WTC11 (cell line): ENCODE measurements around the gene SELENOW. TPM values are rescaled to one million over a fixed set of nuclear protein-coding genes. Genes with fewer than 3 reads are reported as not detected.
A peak's percentile ranks its signal among the peaks of the same experiment; 100 is the strongest.
"Not testable (repeated sequence)": the region's sequence is repeated elsewhere in the genome, so short reads cannot be mapped to it uniquely, and the experiment has no call there.

Experiments used
- ATAC-seq: fragments of 200-7000 bp; cut with Tn5 transposase; 2 replicates; pipeline ENCODE4 v1.10.0; 2021; ENCODE audit warnings: mild to moderate bottlenecking, moderate library complexity
- CTCF ChIA-PET: fragments of 300-600 bp; sonication (Branson Sonifier 250); formaldehyde crosslinking; loops from one replicate; lab custom pipeline; 2021; ENCODE audit warnings: antibody characterized with exemption; lab: Charles Lee
- POLR2A ChIA-PET: fragments of 350-600 bp; sonication (Branson Sonifier 250); formaldehyde crosslinking; loops from one replicate; lab custom pipeline; 2021; ENCODE audit warnings: antibody characterized with exemption; lab: Charles Lee
- DNase-seq: peaks from one replicate; pipeline ENCODE4 v3.0.0; 2021; ENCODE audit warnings: low spot score
- H3K27ac Mint-ChIP-seq: 2 replicates; pipeline ENCODE4 v1.8.0; 2021; ENCODE audit warnings: mixed read lengths
- H3K27me3 Mint-ChIP-seq: 2 replicates; pipeline ENCODE4 v1.8.0; 2021; ENCODE audit warnings: low read depth, mild to moderate bottlenecking, moderate library complexity, mixed read lengths
- H3K36me3 Mint-ChIP-seq: 2 replicates; pipeline ENCODE4 v1.8.0; 2021; ENCODE audit warnings: mixed read lengths
- H3K4me1 Mint-ChIP-seq: 2 replicates; pipeline ENCODE4 v1.8.0; 2022; ENCODE audit warnings: mixed read lengths
- H3K4me3 Mint-ChIP-seq: 2 replicates; pipeline ENCODE4 v1.8.0; 2021; ENCODE audit warnings: mild to moderate bottlenecking, moderate library complexity, mixed read lengths
- H3K9me3 Mint-ChIP-seq: 2 replicates; pipeline ENCODE4 v1.8.0; 2021; ENCODE audit warnings: mixed read lengths
- ATF1 ChIP-seq: sonication (generic); formaldehyde crosslinking; IDR thresholded peaks from 2 replicates; pipeline ENCODE4 v1.8.1; 2023; ENCODE audit warnings: mild to moderate bottlenecking, moderate library complexity, missing genetic modification reagents
- CREM ChIP-seq: sonication (generic); formaldehyde crosslinking; IDR thresholded peaks from 2 replicates; pipeline ENCODE4 v1.8.1; 2022; ENCODE audit warnings: mild to moderate bottlenecking, missing genetic modification reagents, moderate library complexity
- FOXP4 ChIP-seq: sonication (generic); formaldehyde crosslinking; IDR thresholded peaks from 2 replicates; pipeline ENCODE4 v1.8.0; 2022; ENCODE audit warnings: mild to moderate bottlenecking, missing genetic modification reagents
- HMGA2 ChIP-seq: fragments of 250-450 bp; sonication (Bioruptor Pico); IDR thresholded peaks from 2 replicates; pipeline ENCODE4 v1.4.0; 2021; ENCODE audit warnings: mild to moderate bottlenecking, moderate library complexity
- NFYB ChIP-seq: sonication (generic); formaldehyde crosslinking; conservative IDR thresholded peaks from 2 replicates; pipeline ENCODE4 v1.8.0; 2022; ENCODE audit warnings: low read depth, missing genetic modification reagents
- NR1H2 ChIP-seq: sonication (generic); formaldehyde crosslinking; IDR thresholded peaks from 2 replicates; pipeline ENCODE4 v1.9.0; 2021; ENCODE audit warnings: mild to moderate bottlenecking, moderate library complexity, missing genetic modification reagents
- NR3C1 ChIP-seq: sonication (generic); formaldehyde crosslinking; conservative IDR thresholded peaks from 2 replicates; pipeline ENCODE4 v1.8.1; 2023; ENCODE audit warnings: low read depth, mild to moderate bottlenecking, missing genetic modification reagents
- PREB ChIP-seq: sonication (generic); formaldehyde crosslinking; IDR thresholded peaks from 2 replicates; pipeline ENCODE4 v1.8.1; 2022; ENCODE audit warnings: mild to moderate bottlenecking, missing genetic modification reagents, moderate library complexity, borderline replicate concordance
- TCF7 ChIP-seq: sonication (generic); formaldehyde crosslinking; IDR thresholded peaks from 2 replicates; pipeline ENCODE4 v1.8.0; 2022; ENCODE audit warnings: mild to moderate bottlenecking, low read depth, missing genetic modification reagents, moderate library complexity
- ZBTB21 ChIP-seq: sonication (generic); formaldehyde crosslinking; IDR thresholded peaks from 2 replicates; pipeline ENCODE4 v1.8.1; 2023; ENCODE audit warnings: mild to moderate bottlenecking, missing genetic modification reagents, borderline replicate concordance
- ZNF138 ChIP-seq: sonication (generic); formaldehyde crosslinking; conservative IDR thresholded peaks from 2 replicates; pipeline ENCODE4 v1.8.1; 2022; ENCODE audit warnings: mild to moderate bottlenecking, moderate library complexity, missing genetic modification reagents
- ZNF263 ChIP-seq: sonication (generic); formaldehyde crosslinking; IDR thresholded peaks from 2 replicates; pipeline ENCODE4 v1.8.1; 2022; ENCODE audit warnings: low read depth, mild to moderate bottlenecking, moderate library complexity, missing genetic modification reagents
- ZNF281 ChIP-seq: sonication (generic); formaldehyde crosslinking; IDR thresholded peaks from 2 replicates; pipeline ENCODE4 v1.8.0; 2023; ENCODE audit warnings: mild to moderate bottlenecking, missing genetic modification reagents
- ZNF317 ChIP-seq: sonication (generic); formaldehyde crosslinking; IDR thresholded peaks from 2 replicates; pipeline ENCODE4 v1.8.1; 2023; ENCODE audit warnings: low read depth, mild to moderate bottlenecking, moderate library complexity, missing genetic modification reagents, borderline replicate concordance
- total RNA-seq: library from RNA; stranded (reverse); gene quantifications from 3 replicates; pipeline ENCODE4 v1.2.3, GENCODE V29; 2021
- TF ChIP-seq, protein P1 (sequence below): sonication (generic); formaldehyde crosslinking; conservative IDR thresholded peaks from 2 replicates; pipeline ENCODE4 v1.8.1; 2022; ENCODE audit warnings: mild to moderate bottlenecking, missing genetic modification reagents
- TF ChIP-seq, protein P2 (sequence below): fragments of 250-450 bp; sonication (Bioruptor Pico); IDR thresholded peaks from 2 replicates; pipeline ENCODE4 v2.1.2; 2022; ENCODE audit warnings: mild to moderate bottlenecking, moderate library complexity

The SELENOW gene
- total RNA-seq, 1 experiment from 2014 or later, result 391 TPM

DNA sequence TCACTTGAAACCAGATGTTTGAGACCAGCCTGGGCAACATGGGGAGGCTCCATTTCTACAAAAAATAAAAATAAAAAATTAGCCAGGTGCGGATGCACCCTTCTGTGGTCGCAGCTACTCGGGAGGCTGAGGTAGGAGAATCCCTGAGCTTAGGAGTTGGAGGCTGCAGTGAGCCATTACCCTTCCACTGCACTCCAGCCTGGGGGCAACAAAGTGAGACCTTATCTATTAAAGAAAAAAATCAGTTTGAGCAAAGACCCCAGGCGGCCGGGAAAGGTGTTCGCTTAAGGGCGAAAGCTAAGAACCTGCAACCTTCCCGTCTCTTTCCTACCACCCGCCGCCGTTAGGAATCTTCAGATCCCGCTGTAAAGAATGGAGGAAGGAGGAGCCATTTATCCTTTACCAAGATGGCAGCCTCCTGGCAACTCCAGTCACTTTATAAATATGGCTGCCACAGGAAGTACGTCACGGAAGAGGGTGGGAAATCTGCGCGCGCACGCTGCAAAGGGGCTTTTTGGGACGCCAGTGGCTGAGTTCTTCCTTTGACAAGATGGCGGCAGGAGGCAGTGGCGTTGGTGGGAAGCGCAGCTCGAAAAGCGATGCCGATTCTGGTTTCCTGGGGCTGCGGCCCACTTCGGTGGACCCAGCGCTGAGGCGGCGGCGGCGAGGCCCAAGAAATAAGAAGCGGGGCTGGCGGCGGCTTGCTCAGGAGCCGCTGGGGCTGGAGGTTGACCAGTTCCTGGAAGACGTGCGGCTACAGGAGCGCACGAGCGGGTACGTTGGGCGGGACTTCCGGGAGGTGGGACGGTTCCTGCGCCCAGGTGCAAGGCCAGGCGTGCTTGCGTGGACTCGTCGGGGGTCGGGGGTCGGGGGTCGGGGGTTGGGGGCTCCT is 33.2 kb upstream of the SELENOW start, which contains the start of gene NOP53 (continued):
- TF ChIP-seq ZNF263 (no peak), PREB (no peak), ZNF317 (CRISPR knock-in tag) (no peak), ATF1 (no peak), NR1H2 (CRISPR knock-in tag) (no peak), ZNF281 (CRISPR knock-in tag) (no peak), CREM (CRISPR knock-in tag) (peak; percentile 93), ZBTB21 (no peak), HMGA2 (peak; percentile 21; the same call in 1 of the 2 replicates), NFYB (no peak; the same call in 1 of the 2 replicates), NR3C1 (CRISPR knock-in tag) (no peak), ZNF138 (no peak), TCF7 (no peak), FOXP4 (CRISPR knock-in tag) (peak; percentile 51; the same call in 1 of the 2 replicates)
- TF ChIP-seq, protein P1, sequence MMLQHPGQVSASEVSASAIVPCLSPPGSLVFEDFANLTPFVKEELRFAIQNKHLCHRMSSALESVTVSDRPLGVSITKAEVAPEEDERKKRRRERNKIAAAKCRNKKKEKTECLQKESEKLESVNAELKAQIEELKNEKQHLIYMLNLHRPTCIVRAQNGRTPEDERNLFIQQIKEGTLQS (CRISPR knock-in tag), result no peak
- TF ChIP-seq, protein P2, sequence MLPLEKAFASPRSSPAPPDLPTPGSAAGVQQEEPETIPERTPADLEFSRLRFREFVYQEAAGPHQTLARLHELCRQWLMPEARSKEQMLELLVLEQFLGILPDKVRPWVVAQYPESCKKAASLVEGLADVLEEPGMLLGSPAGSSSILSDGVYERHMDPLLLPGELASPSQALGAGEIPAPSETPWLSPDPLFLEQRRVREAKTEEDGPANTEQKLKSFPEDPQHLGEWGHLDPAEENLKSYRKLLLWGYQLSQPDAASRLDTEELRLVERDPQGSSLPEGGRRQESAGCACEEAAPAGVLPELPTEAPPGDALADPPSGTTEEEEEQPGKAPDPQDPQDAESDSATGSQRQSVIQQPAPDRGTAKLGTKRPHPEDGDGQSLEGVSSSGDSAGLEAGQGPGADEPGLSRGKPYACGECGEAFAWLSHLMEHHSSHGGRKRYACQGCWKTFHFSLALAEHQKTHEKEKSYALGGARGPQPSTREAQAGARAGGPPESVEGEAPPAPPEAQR, result peak; percentile 91

DNA sequence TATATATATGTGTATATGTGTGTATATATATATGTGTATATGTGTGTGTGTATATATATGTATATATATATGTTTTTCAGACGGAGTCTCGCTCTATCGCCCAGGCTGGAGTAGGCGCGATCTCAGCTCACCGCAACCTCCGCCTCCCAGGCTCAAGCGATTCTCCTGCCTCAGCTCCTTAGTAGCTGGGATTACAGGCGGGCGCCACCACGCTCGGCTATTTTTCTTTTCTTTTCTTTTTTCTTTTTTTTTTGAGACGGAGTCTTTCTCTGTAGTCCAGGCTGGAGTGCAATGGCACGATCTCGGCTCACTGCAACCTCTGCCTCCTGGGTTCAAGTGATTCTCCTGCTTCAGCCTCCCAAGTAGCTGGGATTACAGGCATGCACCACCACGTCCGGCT is 32.4 kb upstream of the SELENOW start:
- POLR2A ChIA-PET, result interaction anchor here (0.6 kb wide), 1 partner anchor 1863 kb away, joined by 3 read pairs; no protein-coding TSS in a partner anchor
- H3K27me3 Mint-ChIP-seq, ATAC-seq, H3K27ac Mint-ChIP-seq, DNase-seq, H3K9me3 Mint-ChIP-seq: not testable (repeated sequence)
- peaks cover 13% of the 10 kb centered on the region for H3K4me1 Mint-ChIP-seq
- peaks cover 30% of the 10 kb centered on the region for H3K36me3 Mint-ChIP-seq
- CTCF ChIA-PET, result interaction anchor here (0.8 to 4.5 kb wide), 5 partner anchors 20 to 103 kb away, joined by 3 to 47 read pairs (median 12); partner anchors contain the start of gene EHD2
- peak overlapping the region; percentile 97 for H3K4me3 Mint-ChIP-seq
